ENCODE results near the gene MROH8. TPM values are rescaled to one million over a fixed set of nuclear protein-coding genes. Genes with fewer than 3 reads are reported as not detected.

Gene MROH8
- polyA plus RNA-seq, 2 of the 4 experiments (the other 2 are of a cell fraction): 1.3 to 3.3 TPM

DNA sequence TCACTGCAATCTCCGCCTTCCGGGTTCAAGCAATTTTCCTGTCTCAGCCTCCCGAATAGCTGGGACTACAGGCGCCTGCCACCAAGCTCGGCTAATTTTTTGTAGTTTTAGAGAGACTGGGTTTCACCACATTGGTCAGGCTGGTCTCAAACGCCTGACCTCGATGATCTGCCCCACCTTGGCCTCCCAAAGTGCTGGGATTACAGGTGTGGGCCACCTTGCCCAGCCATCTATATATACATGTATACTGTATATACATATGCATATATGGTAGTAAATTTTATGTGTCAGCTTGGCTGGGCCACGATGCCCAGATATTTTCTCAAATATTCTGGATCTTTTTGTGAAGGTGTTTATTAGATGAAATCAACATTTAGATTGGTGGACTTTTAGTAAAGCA is 102.3 kb downstream of the MROH8 start:
- TF ChIP-seq GATA3 (IDR thresholded peaks at IDR 0.05; ENCODE audit: borderline replicate concordance) (no peak), KDM5A (IDR thresholded peaks at IDR 0.05) (no peak), ZSCAN20 (CRISPR knock-in tag; IDR thresholded peaks at IDR 0.05) (no peak), CEBPB (IDR thresholded peaks at IDR 0.05) (no peak), NFE2L2 (conservative IDR thresholded peaks at IDR 0.05; ENCODE audit: low read length) (no peak), RARB (CRISPR knock-in tag; IDR thresholded peaks at IDR 0.05) (no peak), HOXB13 (CRISPR knock-in tag; IDR thresholded peaks at IDR 0.05; ENCODE audit: low read depth) (no peak), HOXB5 (CRISPR knock-in tag; IDR thresholded peaks at IDR 0.05) (no peak)
- TF ChIP-seq, protein P1, sequence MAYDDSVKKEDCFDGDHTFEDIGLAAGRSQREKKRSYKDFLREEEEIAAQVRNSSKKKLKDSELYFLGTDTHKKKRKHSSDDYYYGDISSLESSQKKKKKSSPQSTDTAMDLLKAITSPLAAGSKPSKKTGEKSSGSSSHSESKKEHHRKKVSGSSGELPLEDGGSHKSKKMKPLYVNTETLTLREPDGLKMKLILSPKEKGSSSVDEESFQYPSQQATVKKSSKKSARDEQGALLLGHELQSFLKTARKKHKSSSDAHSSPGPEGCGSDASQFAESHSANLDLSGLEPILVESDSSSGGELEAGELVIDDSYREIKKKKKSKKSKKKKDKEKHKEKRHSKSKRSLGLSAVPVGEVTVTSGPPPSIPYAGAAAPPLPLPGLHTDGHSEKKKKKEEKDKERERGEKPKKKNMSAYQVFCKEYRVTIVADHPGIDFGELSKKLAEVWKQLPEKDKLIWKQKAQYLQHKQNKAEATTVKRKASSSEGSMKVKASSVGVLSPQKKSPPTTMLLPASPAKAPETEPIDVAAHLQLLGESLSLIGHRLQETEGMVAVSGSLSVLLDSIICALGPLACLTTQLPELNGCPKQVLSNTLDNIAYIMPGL (CRISPR knock-in tag; IDR thresholded peaks at IDR 0.05; ENCODE audit: borderline replicate concordance): no peak
- CTCF ChIA-PET: interaction anchor here (0.7 to 1.0 kb wide), 2 partner anchors 35 to 145 kb away, joined by 3 to 5 read pairs; no protein-coding TSS in a partner anchor
- no peak for FAIRE-seq
- DNase-seq (ENCODE audit: low read depth in 1 of 2, low spot score in 1 of 2): no peak
- POLR2A ChIA-PET: interaction anchor here (0.7 kb wide), 1 partner anchor 259 kb away, joined by 5 read pairs; no protein-coding TSS in a partner anchor
- 94% methylated on average over 8 of the region's 8 CpGs for WGBS (ENCODE audit: missing lambda C conversion rate)
- H3K4me1 ChIP-seq: peaks cover 12% of the 10 kb centered on the region; the same call in 1 of the 3 replicates
- ATAC-seq: no peak
- H3K9me3 ChIP-seq: peaks cover 4% of the 10 kb centered on the region; the same call in 1 of the 3 replicates
- H3K4me3 ChIP-seq: no peak overlapping the region
- H3K27ac ChIP-seq: no peak overlapping the region
- H3K4me2 ChIP-seq: no peak overlapping the region

DNA sequence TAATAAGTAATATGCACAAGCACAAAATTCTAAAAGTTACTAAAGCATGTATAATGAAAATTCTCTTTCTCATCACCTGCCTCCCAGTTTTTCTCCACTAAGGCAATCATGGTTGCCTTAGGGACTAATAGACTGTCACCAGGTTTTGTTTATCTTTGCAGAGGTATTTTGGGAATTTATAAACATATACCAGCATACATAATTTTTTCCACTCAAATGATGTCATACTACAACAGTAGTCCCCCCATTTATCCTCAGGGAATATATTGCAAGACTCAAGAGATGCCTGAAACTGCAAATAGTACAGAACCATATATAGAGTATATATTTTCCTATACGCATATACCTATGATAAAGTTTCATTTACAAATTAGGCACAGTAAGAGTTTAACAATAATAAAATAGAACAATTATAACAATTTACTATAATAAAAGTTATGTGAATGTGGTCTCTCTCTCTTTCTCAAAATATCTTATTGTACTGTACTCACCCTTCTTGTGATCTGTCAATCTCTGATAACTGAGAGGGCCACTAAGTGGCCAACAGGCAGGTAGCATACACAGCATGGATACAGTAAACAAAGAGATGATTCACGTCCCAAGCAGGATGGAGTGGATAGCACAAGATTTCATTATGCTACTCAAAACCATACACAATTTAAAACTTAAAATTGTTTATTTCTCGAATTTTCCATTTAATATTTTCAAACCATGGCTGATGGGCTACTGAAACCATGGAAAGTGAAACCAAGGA is 103.2 kb downstream of the MROH8 start:
- WGBS (ENCODE audit: missing lambda C conversion rate): 72% methylated on average over 3 of the region's 3 CpGs
- ChIA-PET POLR2A (no interaction called here), CTCF (no interaction called here)
- Histone ChIP-seq H3K4me1 (peaks cover 12% of the 10 kb centered on the region; the same call in 1 of the 3 replicates), H3K27ac (no peak overlapping the region), H3K4me3 (no peak overlapping the region), H3K9me3 (peaks cover 4% of the 10 kb centered on the region; the same call in 1 of the 3 replicates), H3K4me2 (no peak overlapping the region)
- DNase-seq (ENCODE audit: low read depth in 1 of 2, low spot score in 1 of 2) (no peak), ATAC-seq (peak in 1 of 2 experiments; percentile 46; a peak in 2 of 6 replicates), FAIRE-seq (no peak)
- TF ChIP-seq, protein P2, sequence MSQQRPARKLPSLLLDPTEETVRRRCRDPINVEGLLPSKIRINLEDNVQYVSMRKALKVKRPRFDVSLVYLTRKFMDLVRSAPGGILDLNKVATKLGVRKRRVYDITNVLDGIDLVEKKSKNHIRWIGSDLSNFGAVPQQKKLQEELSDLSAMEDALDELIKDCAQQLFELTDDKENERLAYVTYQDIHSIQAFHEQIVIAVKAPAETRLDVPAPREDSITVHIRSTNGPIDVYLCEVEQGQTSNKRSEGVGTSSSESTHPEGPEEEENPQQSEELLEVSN (IDR thresholded peaks at IDR 0.05; ENCODE audit: borderline replicate concordance, low read depth): no peak
- TF ChIP-seq, protein P3, sequence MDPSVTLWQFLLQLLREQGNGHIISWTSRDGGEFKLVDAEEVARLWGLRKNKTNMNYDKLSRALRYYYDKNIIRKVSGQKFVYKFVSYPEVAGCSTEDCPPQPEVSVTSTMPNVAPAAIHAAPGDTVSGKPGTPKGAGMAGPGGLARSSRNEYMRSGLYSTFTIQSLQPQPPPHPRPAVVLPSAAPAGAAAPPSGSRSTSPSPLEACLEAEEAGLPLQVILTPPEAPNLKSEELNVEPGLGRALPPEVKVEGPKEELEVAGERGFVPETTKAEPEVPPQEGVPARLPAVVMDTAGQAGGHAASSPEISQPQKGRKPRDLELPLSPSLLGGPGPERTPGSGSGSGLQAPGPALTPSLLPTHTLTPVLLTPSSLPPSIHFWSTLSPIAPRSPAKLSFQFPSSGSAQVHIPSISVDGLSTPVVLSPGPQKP (IDR thresholded peaks at IDR 0.05; ENCODE audit: low read depth, low read length): no peak
- TF ChIP-seq JUN (IDR thresholded peaks at IDR 0.05) (no peak), POLR2A (IDR thresholded peaks at IDR 0.05; ENCODE audit: low read length) (no peak), RAD21 (conservative IDR thresholded peaks at IDR 0.05 in 1 of 2, IDR thresholded peaks at IDR 0.05 in 1 of 2) (no peak), ZFP36 (IDR thresholded peaks at IDR 0.05; ENCODE audit: borderline replicate concordance, partially characterized antibody) (no peak), HOXA7 (CRISPR knock-in tag; IDR thresholded peaks at IDR 0.05) (no peak), CHD2 (IDR thresholded peaks at IDR 0.05; ENCODE audit: low read length, partially characterized antibody) (no peak), SREBF2 (IDR thresholded peaks at IDR 0.05) (no peak), RNF2 (IDR thresholded peaks at IDR 0.05; ENCODE audit: borderline replicate concordance, low read depth) (no peak), RCOR1 (IDR thresholded peaks at IDR 0.05; ENCODE audit: low read depth, low read length) (no peak), EHMT2 (IDR thresholded peaks at IDR 0.05; ENCODE audit: low read depth) (no peak), HOXB13 (CRISPR knock-in tag; IDR thresholded peaks at IDR 0.05; ENCODE audit: low read depth) (no peak), HDAC2 (IDR thresholded peaks at IDR 0.05) (no peak), CBX2 (IDR thresholded peaks at IDR 0.05; ENCODE audit: borderline replicate concordance, low read depth) (no peak)
- TF ChIP-seq, protein P4, sequence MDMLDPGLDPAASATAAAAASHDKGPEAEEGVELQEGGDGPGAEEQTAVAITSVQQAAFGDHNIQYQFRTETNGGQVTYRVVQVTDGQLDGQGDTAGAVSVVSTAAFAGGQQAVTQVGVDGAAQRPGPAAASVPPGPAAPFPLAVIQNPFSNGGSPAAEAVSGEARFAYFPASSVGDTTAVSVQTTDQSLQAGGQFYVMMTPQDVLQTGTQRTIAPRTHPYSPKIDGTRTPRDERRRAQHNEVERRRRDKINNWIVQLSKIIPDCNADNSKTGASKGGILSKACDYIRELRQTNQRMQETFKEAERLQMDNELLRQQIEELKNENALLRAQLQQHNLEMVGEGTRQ (IDR thresholded peaks at IDR 0.05): no peak
- TF ChIP-seq, protein P5, sequence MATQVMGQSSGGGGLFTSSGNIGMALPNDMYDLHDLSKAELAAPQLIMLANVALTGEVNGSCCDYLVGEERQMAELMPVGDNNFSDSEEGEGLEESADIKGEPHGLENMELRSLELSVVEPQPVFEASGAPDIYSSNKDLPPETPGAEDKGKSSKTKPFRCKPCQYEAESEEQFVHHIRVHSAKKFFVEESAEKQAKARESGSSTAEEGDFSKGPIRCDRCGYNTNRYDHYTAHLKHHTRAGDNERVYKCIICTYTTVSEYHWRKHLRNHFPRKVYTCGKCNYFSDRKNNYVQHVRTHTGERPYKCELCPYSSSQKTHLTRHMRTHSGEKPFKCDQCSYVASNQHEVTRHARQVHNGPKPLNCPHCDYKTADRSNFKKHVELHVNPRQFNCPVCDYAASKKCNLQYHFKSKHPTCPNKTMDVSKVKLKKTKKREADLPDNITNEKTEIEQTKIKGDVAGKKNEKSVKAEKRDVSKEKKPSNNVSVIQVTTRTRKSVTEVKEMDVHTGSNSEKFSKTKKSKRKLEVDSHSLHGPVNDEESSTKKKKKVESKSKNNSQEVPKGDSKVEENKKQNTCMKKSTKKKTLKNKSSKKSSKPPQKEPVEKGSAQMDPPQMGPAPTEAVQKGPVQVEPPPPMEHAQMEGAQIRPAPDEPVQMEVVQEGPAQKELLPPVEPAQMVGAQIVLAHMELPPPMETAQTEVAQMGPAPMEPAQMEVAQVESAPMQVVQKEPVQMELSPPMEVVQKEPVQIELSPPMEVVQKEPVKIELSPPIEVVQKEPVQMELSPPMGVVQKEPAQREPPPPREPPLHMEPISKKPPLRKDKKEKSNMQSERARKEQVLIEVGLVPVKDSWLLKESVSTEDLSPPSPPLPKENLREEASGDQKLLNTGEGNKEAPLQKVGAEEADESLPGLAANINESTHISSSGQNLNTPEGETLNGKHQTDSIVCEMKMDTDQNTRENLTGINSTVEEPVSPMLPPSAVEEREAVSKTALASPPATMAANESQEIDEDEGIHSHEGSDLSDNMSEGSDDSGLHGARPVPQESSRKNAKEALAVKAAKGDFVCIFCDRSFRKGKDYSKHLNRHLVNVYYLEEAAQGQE (IDR thresholded peaks at IDR 0.05): no peak
- TF ChIP-seq, protein P6, sequence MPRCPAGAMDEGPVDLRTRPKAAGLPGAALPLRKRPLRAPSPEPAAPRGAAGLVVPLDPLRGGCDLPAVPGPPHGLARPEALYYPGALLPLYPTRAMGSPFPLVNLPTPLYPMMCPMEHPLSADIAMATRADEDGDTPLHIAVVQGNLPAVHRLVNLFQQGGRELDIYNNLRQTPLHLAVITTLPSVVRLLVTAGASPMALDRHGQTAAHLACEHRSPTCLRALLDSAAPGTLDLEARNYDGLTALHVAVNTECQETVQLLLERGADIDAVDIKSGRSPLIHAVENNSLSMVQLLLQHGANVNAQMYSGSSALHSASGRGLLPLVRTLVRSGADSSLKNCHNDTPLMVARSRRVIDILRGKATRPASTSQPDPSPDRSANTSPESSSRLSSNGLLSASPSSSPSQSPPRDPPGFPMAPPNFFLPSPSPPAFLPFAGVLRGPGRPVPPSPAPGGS (IDR thresholded peaks at IDR 0.05): no peak
- TF ChIP-seq, protein P7, sequence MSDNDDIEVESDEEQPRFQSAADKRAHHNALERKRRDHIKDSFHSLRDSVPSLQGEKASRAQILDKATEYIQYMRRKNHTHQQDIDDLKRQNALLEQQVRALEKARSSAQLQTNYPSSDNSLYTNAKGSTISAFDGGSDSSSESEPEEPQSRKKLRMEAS (IDR thresholded peaks at IDR 0.05): no peak
